B cell (primary cell): Measurements from ENCODE around the gene AGR2. TPM values are rescaled to one million over a fixed set of nuclear protein-coding genes. Genes with fewer than 3 reads are reported as not detected.
"Not testable (repeated sequence)": the region's sequence is repeated elsewhere in the genome, so short reads cannot be mapped to it uniquely, and the experiment has no call there.

ENCODE experiments used
- ATAC-seq: fragments of 200-7000 bp; cut with Tn5 transposase; one replicate; pipeline ENCODE4 v1.10.0; 2021; ENCODE audit warnings: low read depth, mild to moderate bottlenecking, moderate number of reproducible peaks, moderate library complexity
- CTCF ChIA-PET: fragments of 350-600 bp; sonication (Branson Sonifier 250); formaldehyde crosslinking; loops from one replicate; lab custom pipeline; 2021; ENCODE audit warnings: antibody characterized with exemption, inconsistent platforms; lab: Charles Lee
- POLR2A ChIA-PET: fragments of 350-600 bp; sonication (Branson Sonifier 250); formaldehyde crosslinking; loops from one replicate; lab custom pipeline; 2021; ENCODE audit warnings: antibody characterized with exemption; lab: Charles Lee
- DNase-seq: peaks from one replicate; pipeline ENCODE4 v3.0.0; 2013
- H2AFZ ChIP-seq: 2 replicates; pipeline ENCODE4 v1.6.1; 2012; ENCODE audit warnings: mild to moderate bottlenecking, low read depth, low read length; ENCODE audit not compliant: insufficient read depth, poor library complexity, severe bottlenecking
- H3K27ac ChIP-seq, 2 donors: 1 replicate in 1 of 2; 2 replicates in 1 of 2; pipeline ENCODE4 v1.5.1; 2012 to 2013; ENCODE audit warnings: low read length in 2 of 2, mild to moderate bottlenecking in 2 of 2, moderate library complexity in 1 of 2
- H3K27me3 ChIP-seq, 4 experiments: fragments of 200-600 bp in 1 of 4; sonication (generic) in 1 of 4; replicated peaks in 1 of 4; 1 replicate in 2 of 4; 2 replicates in 2 of 4; pipeline versions ENCODE4 v1.6.1 to v1.7.0; 2013 to 2016; ENCODE audit warnings: low read length in 3 of 4, mild to moderate bottlenecking in 2 of 4, mixed read lengths in 1 of 4, moderate library complexity in 1 of 4; ENCODE audit not compliant: insufficient read depth in 4 of 4, control insufficient read depth in 3 of 4; ENCODE audit errors: control extremely low read depth in 1 of 4
- H3K36me3 ChIP-seq, 2 experiments: replicated peaks in 1 of 2; 1 replicate in 1 of 2; 2 replicates in 1 of 2; pipeline versions ENCODE4 v1.6.1 to v1.7.1; 2013; ENCODE audit warnings: low read length in 1 of 2; ENCODE audit not compliant: insufficient read depth in 2 of 2, control insufficient read depth in 1 of 2; ENCODE audit errors: control extremely low read depth in 1 of 2, extremely low read depth in 1 of 2
- H3K4me1 ChIP-seq, 2 donors: fragments of 200-600 bp in 1 of 2; sonication (generic) in 1 of 2; 1 replicate in 1 of 2; 2 replicates in 1 of 2; pipeline versions ENCODE4 v1.5.1 to v1.6.1; 2013 to 2017; ENCODE audit warnings: low read length in 2 of 2; ENCODE audit not compliant: control insufficient read depth in 2 of 2, insufficient read depth in 2 of 2
- H3K4me2 ChIP-seq: replicated peaks from 2 replicates; pipeline ENCODE3; 2012; ENCODE audit warnings: mild to moderate bottlenecking, low read depth, low read length; ENCODE audit not compliant: poor library complexity, severe bottlenecking
- H3K4me3 ChIP-seq, 5 experiments: fragments of 200-600 bp in 1 of 5; sonication (generic) in 1 of 5; 1 replicate in 3 of 5; 2 replicates in 2 of 5; pipeline versions ENCODE4 v1.5.1 to v1.7.0; 2011 to 2016; ENCODE audit warnings: low read length in 4 of 5, mild to moderate bottlenecking in 4 of 5, low read depth in 2 of 5, control low read depth in 1 of 5, moderate library complexity in 1 of 5; ENCODE audit not compliant: insufficient read depth in 1 of 5; ENCODE audit errors: control extremely low read depth in 1 of 5, extremely low read depth in 1 of 5
- H3K79me2 ChIP-seq: fragments of 200-600 bp; sonication (generic); one replicate; pipeline ENCODE4 v1.6.0; 2016; ENCODE audit warnings: low read length; ENCODE audit not compliant: control insufficient read depth, insufficient read depth
- H3K9ac ChIP-seq: fragments of 200-600 bp; sonication (generic); 2 replicates; pipeline ENCODE4 v1.6.1; 2017; ENCODE audit warnings: mild to moderate bottlenecking, low read length, moderate library complexity
- H3K9me3 ChIP-seq, 3 donors: one replicate each; pipeline versions ENCODE4 v1.6.1 to v1.7.1; 2013; ENCODE audit warnings: low read length in 2 of 3; ENCODE audit not compliant: control insufficient read depth in 2 of 3, insufficient read depth in 1 of 3; ENCODE audit errors: control extremely low read depth in 1 of 3
- H4K20me1 ChIP-seq: 2 replicates; pipeline ENCODE4 v1.6.0; 2012; ENCODE audit warnings: mild to moderate bottlenecking, low read length; ENCODE audit not compliant: insufficient read depth, control insufficient read depth, poor library complexity, severe bottlenecking
- H3K27ac Mint-ChIP-seq: one replicate; pipeline ENCODE4 v1.8.0; 2021; ENCODE audit warnings: mixed read lengths
- H3K27me3 Mint-ChIP-seq: one replicate; pipeline ENCODE4 v1.8.0; 2021; ENCODE audit warnings: mixed read lengths
- H3K4me1 Mint-ChIP-seq: one replicate; pipeline ENCODE4 v1.8.0; 2021; ENCODE audit warnings: mixed read lengths
- H3K4me3 Mint-ChIP-seq: one replicate; pipeline ENCODE4 v1.8.0; 2021; ENCODE audit warnings: mixed read lengths
- H3K9me3 Mint-ChIP-seq: one replicate; pipeline ENCODE4 v1.8.0; 2022; ENCODE audit warnings: mixed read lengths; ENCODE audit not compliant: insufficient read depth
- CTCF ChIP-seq: fragments of 200-600 bp; IDR thresholded peaks from one replicate; pipeline ENCODE4 v1.8.0; 2022; ENCODE audit warnings: antibody characterized with exemption, mild to moderate bottlenecking
- WGBS: methylation state at CpG from one replicate; pipeline ENCODE4 v1.1.5; 2013; ENCODE audit warnings: missing lambda C conversion rate; ENCODE audit not compliant: insufficient coverage; 5-methylcytosine and 5-hydroxymethylcytosine counted together
- intact Hi-C: fragments of 100-400 bp; cut with micrococcal nuclease; formaldehyde crosslinking; loops from one replicate; pipeline ENCODE4 v1.10.0; 2022
- polyA minus RNA-seq: library from RNA; depleted of rRNA, polyadenylated mRNA; stranded (reverse); fragments of >200 nt; gene quantifications from 2 replicates; pipeline ENCODE4 v1.2.3, GENCODE V29; 2012
- polyA plus RNA-seq: library from polyadenylated mRNA; depleted of rRNA; stranded (reverse); fragments of >200 nt; gene quantifications from 2 replicates; pipeline ENCODE4 v1.2.3, GENCODE V29; 2012
- total RNA-seq, 2 donors: library from RNA; stranded (reverse); fragments of 120-200 nt in 1 of 2; gene quantifications; 1 replicate in 1 of 2; 2 replicates in 1 of 2; pipeline versions ENCODE4 v1.2.3 to v1.2.4, GENCODE V29; 2013 to 2022

AGR2 gene
- total RNA-seq = not detected in 2 replicates
- 0.19 TPM for total RNA-seq (2013)
- polyA plus RNA-seq = not detected in 2 replicates
- polyA minus RNA-seq = not detected in 2 replicates

DNA sequence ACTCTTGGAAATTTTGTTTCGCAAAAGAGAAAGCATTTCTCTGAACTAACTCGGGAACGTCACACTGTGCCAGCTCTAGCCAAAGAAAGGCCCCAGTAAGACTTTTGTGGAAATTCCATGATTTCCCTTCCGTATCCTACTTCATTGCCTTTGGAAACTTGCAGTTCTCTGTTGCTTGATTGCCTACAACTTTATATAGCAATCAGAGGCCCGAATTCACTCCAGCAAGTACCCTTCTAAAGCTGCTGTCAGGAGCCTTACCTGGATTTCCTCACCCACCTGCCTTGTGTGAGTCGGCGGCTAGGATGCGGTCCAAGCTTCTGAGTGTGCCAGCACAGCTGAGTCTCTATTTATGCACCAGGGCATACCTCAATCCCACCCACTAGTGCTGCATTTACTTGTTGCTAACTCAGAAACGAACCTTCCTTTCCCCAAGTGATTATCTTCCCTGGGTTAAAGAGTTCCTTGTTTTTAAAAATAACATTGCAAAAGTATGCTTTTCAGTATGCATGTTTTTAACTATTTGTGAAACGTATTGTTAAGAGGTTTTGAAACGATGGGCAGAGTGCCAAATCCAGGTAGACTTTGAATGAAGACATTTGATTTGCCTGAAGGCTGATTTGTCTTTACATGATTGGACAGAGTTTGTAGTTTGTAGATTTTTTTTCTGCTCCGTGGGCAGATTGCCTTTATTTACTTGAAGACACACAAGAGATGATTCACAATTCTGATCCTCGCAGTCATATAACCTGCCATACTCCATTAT lies at the start of gene AGR2:
AGR2 (minus strand) TSS at position 326 of the 766 bp plus-strand sequence. CDS start 3,203 bp downstream, outside the sequence.
- Mint-ChIP-seq H3K27me3 (peaks cover 4% of the 10 kb centered on the region), H3K4me3 (no peak within 1 kb of the TSS), H3K4me1 (no peaks in the 10 kb centered on the region), H3K9me3 (no peaks in the 10 kb centered on the region), H3K27ac (no peak within 1 kb of the TSS)
- ATAC-seq (no peak), DNase-seq (no peak)
- Histone ChIP-seq H3K4me3 (no peak within 1 kb of the TSS), H3K9ac (no peak within 1 kb of the TSS), H3K27ac (no peak within 1 kb of the TSS), H3K9me3 (no peaks in the 10 kb centered on the region), H3K79me2 (no peaks in the 10 kb centered on the region), H3K4me1 (no peaks in the 10 kb centered on the region), H3K36me3 (no peaks in the 10 kb centered on the region), H3K4me2 (no peak within 1 kb of the TSS), H4K20me1 (no peaks in the 10 kb centered on the region), H3K27me3 (no peaks in the 10 kb centered on the region), H2AFZ (no peak within 1 kb of the TSS)
- CTCF ChIA-PET = no interaction called here
- no peak for TF ChIP-seq CTCF
- POLR2A ChIA-PET = no interaction called here
- 92% methylated on average over 10 of the region's 13 CpGs for WGBS
- intact Hi-C loops = loop anchor here (10.0 kb wide), 1 partner anchor 110 kb away; no protein-coding TSS in a partner anchor

- DNase-seq, H3K27ac ChIP-seq, H3K9ac ChIP-seq, intact Hi-C loops, H3K27ac Mint-ChIP-seq, H4K20me1 ChIP-seq, H2AFZ ChIP-seq, H3K4me3 ChIP-seq, H3K27me3 ChIP-seq, H3K9me3 Mint-ChIP-seq, H3K36me3 ChIP-seq, CTCF ChIA-PET, H3K27me3 Mint-ChIP-seq, H3K79me2 ChIP-seq, H3K9me3 ChIP-seq, POLR2A ChIA-PET, H3K4me3 Mint-ChIP-seq, H3K4me2 ChIP-seq, ATAC-seq: not testable (repeated sequence)
- peaks cover 14% of the 10 kb centered on the region for H3K4me1 Mint-ChIP-seq
- peaks cover 10 to 13% of the 10 kb centered on the region in 2 donors for H3K4me1 ChIP-seq
- 99% methylated on average over 10 of the region's 11 CpGs for WGBS
Observed at GRCh38 chr7:16853189-16853588, 48.4 kb upstream of the AGR2 start.
